Measurements from ENCODE around the gene MARCHF7.

MARCHF7 gene

GRCh38 chr2:159694500-159695040, 17.7 kb upstream of the MARCHF7 start:
- H3K4me3 ChIP-seq (ENCODE audit: low read length): no peak overlapping the region
- TF ChIP-seq, protein P1, sequence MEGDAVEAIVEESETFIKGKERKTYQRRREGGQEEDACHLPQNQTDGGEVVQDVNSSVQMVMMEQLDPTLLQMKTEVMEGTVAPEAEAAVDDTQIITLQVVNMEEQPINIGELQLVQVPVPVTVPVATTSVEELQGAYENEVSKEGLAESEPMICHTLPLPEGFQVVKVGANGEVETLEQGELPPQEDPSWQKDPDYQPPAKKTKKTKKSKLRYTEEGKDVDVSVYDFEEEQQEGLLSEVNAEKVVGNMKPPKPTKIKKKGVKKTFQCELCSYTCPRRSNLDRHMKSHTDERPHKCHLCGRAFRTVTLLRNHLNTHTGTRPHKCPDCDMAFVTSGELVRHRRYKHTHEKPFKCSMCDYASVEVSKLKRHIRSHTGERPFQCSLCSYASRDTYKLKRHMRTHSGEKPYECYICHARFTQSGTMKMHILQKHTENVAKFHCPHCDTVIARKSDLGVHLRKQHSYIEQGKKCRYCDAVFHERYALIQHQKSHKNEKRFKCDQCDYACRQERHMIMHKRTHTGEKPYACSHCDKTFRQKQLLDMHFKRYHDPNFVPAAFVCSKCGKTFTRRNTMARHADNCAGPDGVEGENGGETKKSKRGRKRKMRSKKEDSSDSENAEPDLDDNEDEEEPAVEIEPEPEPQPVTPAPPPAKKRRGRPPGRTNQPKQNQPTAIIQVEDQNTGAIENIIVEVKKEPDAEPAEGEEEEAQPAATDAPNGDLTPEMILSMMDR (conservative IDR thresholded peaks at IDR 0.05; ENCODE audit: low read depth, low read length): no peak
- DNase-seq (ENCODE audit: low read depth): no peak

- TF ChIP-seq, protein P1 (conservative IDR thresholded peaks at IDR 0.05; ENCODE audit: low read depth, low read length): no peak
- DNase-seq (ENCODE audit: low read depth): no peak
- H3K4me3 ChIP-seq (ENCODE audit: low read length): no peak overlapping the region
Observed at GRCh38 chr2:159695795-159696448, 16.4 kb upstream of the MARCHF7 start.

GRCh38 chr2:159703491-159703890, 8.8 kb upstream of the MARCHF7 start:
- no peak for DNase-seq (ENCODE audit: low read depth)
- TF ChIP-seq, protein P1 (conservative IDR thresholded peaks at IDR 0.05; ENCODE audit: low read depth, low read length): no peak
- H3K4me3 ChIP-seq (ENCODE audit: low read length): no peak overlapping the region

DNA sequence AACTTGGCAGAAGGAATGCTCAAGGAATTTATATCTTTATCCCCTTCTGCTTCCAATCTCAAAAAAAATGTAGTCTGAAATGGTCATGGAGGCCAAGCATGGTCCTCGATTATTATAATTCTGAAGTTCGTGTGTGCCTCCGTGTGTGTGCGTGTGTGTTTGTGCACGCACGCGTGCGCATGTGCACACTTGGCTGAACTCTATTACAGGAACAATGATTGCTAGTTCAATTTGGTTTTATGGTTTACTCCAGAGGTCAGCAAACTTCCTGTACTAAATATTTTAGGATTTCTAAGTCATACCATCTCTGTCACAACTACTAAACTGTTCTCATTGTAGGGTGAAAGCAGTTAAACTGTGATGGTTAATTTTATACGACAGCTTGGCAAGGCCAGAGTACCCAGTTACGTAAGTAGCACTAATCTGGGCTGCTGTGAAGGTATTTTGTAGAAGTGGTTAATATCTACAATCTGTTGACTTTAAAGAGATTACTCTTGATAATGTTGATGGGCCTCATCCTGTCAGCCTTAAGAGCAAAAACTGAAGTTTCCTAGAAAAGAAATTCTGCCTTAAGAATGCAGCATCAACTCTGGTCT, 5.8 kb upstream of the MARCHF7 start:
- peak; percentile 85 for DNase-seq (ENCODE audit: low read depth)
- no peak overlapping the region for H3K4me3 ChIP-seq (ENCODE audit: low read length)
- TF ChIP-seq, protein P1 (conservative IDR thresholded peaks at IDR 0.05; ENCODE audit: low read depth, low read length): no peak

DNA sequence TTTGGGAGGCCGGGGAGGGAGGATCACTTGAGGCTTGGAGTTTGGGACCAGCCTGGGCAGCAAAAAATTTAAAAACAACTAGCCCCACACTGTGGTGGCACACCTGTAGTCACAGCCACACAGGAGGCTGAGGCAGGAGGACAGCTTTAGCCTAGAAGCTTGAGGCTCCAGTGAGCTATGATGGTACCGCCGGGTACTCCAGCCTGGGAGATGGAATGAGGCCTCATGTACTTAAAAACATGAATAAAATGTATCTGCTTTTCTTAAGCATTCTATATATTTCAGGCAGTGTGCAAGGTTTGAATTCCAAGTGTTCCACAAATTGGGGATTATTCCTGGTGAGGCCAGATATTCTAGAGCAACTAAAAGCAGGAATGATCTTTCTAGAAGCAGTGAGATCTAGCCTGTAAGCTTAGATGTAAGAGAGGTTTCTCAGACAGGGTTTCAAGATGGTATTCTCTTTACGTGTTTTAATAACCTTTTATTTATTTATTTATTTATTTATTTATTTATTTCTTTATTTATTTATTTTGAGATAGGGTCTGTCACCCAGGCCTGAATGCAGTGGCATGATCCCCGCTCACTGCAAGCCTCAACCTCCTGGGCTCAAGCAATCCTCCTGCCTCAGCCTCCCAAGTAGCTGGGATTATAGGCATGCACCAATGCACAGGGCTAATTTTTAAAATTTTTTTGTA, 4.1 kb upstream of the MARCHF7 start:
- TF ChIP-seq, protein P1 (conservative IDR thresholded peaks at IDR 0.05; ENCODE audit: low read depth, low read length): no peak
- H3K4me3 ChIP-seq (ENCODE audit: low read length): no peak overlapping the region
- no peak for DNase-seq (ENCODE audit: low read depth)

DNA sequence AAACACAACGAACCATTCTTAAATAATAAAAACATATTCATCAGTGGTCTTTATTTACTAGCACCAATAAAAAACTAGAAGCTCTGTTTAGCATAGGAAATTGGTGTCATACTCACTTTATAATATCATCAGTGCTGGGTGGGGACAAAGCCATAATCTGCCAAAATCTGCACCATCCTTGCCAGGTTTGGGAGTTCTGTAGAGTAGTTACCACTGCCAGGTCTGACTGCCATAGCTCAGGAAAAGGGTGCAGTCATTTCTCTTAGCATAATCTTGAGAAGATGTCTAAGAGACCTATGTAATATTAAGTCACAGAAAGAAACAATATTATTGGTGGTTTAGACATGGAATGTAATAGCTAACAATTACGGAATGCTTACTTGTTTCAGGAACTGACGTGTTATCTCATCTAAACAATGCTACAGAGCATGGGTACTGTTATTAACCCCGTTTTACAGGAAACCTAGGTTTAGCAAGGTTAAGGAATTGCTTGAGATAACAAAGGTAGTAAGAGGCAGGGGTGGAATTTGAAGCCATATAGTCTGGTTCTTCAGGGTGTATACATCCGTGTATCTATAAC, 1.6 kb upstream of the MARCHF7 start:
- no peak for DNase-seq (ENCODE audit: low read depth)
- TF ChIP-seq, protein P1 (conservative IDR thresholded peaks at IDR 0.05; ENCODE audit: low read depth, low read length): no peak
- H3K4me3 ChIP-seq (ENCODE audit: low read length): no peak overlapping the region
